GM19463 (cell line): ENCODE data around the gene HNF1B.
A peak's percentile ranks its signal among the peaks of the same experiment; 100 is the strongest.
"Not testable (repeated sequence)": the region's sequence is repeated elsewhere in the genome, so short reads cannot be mapped to it uniquely, and the experiment has no call there.

Experiments
- ATAC-seq: cut with Tn5 transposase; IDR thresholded peaks from one replicate; pipeline ENCODE4 v1.9.1; 2021; ENCODE audit warnings: mild to moderate bottlenecking, moderate library complexity; ENCODE audit not compliant: unreplicated experiment

Gene HNF1B, protein sequence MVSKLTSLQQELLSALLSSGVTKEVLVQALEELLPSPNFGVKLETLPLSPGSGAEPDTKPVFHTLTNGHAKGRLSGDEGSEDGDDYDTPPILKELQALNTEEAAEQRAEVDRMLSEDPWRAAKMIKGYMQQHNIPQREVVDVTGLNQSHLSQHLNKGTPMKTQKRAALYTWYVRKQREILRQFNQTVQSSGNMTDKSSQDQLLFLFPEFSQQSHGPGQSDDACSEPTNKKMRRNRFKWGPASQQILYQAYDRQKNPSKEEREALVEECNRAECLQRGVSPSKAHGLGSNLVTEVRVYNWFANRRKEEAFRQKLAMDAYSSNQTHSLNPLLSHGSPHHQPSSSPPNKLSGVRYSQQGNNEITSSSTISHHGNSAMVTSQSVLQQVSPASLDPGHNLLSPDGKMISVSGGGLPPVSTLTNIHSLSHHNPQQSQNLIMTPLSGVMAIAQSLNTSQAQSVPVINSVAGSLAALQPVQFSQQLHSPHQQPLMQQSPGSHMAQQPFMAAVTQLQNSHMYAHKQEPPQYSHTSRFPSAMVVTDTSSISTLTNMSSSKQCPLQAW

DNA sequence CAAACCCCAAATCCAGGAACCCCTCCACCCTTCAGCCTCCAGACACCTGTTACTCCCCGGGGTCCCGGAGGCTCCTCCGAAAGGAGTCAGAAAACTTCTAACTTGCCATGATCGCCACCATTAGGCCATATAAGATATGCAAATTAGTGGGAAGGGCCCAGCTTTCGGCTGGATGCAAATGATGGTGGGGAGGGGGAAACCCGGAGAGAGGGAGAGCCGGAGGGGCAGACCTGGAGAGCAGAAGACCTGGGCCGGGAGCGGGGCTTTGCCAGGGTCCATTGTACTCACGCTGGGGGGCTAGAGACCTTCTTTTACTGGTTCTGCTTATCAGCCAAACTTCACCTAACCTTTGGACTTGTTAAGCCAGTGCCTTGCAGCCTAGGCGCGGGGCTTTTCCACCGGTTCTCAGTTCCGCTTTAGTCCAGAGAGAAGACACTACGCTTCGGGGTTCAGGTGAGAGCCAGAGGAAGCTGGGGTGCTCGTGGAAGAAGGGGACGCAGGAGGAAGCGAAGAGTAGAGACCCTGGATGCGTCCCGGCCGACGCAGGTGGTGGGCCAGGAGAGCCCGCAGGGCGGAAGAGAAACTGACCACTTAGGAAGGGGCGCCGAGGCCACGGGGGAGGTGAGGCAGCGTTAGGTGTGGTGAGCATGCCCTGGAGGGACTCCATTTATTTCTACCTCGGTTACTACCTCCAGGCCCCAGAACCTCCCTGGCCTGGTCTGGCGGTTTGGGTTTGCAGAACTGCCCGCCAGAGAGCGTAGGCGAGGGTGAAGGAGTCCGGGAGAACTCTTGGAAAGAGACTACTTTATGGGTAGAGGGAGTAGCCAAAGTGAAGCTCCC, at the start of gene HNF1B:
Gene HNF1B (minus strand): TSS at position 99 of the 840 bp plus-strand sequence. CDS start 175 bp downstream, outside the sequence.
- ATAC-seq: peak; percentile 33

DNA sequence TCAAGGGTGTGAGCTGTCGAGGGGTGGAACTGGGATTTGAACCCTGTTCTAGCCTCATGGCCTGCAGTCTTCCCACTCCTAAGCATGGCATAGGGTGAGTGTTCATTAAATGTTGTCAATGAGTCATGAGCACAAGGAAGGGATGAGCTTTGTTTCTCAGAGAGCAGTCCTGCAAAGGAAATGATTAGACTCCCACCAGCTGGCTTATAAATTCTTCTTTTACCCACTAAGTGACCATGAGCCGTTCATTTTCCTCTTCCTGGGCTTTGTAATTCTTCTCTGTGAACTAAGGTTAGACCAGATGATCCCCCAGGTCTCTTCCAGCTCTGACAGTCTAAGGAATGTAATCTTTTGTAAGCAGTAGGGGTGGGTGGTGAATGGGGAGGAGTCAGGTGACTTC, 47.9 kb upstream of the HNF1B start:
- ATAC-seq: no peak

DNA sequence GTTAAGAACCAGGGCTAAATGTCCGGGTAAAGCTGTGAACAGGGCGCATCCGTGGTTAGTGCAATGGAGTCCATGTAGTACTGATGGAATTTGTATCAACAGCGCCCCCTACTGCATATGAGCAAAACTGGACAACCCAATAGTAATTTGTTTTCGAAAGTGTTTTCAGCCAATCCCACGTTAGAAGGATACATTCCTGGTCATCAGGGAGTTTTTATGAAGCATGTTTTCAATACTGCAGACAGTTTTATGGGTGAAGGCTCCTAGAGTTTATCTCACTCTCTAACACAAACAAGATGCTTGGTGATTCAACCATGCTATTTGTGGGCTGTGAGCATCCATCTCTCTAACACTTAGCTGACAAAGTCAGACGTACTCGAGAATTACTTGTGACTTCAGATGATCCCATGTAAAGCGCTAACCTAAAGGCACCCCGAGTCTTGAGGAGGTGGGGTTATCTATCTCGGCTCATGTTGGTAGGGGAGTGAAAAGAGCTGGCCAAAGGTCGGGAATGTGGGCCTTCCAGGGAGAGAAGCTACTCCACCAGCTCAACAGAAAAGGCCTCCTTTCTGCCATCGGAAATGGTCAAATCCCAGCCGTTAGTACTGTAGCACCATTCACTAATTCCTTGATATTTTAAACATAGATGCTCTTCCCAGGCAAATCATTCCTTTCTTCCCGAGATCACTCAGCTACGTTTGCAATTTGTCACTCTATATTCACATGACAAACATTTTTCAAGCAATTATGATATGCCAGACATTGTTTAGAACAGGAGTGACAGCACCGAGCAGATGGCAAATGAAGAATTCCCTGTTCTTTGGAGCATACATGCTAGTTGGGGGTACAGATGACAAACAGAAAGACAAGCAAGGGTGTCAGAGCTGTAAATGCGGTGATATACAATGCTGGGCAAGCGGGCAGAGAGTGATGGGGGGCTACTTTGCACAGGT, 46.9 kb upstream of the HNF1B start:
- no peak for ATAC-seq

GRCh38 chr17:37789771-37790541, 45.1 kb upstream of the HNF1B start:
- no peak for ATAC-seq

- no peak for ATAC-seq
These were observed 44.2 kb upstream of the HNF1B start for GRCh38 chr17:37789021-37789565.

DNA sequence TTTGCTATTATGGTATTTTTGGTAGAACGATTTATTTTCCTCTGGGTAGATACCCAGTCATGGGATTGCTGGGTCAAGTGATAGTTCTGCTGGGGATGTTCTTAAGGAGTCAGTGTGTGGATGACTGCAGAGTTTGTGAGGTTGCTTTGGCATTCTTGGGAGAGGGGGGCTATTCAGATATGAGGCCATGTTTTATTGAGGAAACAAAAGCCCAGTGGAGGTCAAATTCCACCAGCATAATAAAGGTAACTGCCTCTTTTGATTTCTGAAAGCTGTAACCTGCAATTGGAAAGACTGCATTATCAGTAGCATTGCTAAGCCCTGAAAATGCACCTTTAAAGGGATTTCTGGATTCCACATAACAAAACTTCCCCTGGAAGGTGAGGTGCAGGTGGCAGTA, 43.7 kb upstream of the HNF1B start:
- ATAC-seq: no peak

DNA sequence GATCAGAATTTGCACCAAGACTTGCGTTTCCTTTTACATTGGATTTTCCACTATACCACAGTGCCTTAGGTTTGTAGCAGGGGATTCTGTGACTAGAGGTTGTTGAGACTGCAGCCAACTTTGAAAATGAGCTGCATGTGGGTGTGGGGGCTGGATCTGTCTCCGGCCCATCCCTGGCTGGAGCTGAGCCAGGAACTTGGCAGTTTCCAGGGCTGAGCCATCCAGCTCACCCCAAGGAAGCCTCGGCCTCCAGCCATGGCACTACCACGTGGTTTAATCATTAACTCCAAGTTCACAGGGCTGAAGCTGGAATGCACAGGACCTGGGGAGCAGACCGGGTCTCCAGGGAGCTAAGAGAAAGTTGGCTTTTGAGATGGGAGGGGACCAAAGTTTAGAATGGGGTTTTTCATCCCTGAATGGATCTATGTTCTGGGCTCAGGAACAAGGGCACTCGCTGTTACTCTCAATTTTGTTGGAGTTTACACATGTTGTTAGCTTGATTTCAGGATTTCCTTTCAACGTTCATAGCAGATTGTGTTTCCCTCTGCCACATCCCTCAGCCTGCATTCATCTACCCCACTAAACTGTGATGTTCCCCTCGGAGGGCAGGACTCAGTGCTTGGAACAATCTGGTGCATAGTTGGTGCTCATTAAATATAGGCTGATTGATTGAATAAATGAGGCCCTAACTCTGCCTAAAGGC, 42.3 kb upstream of the HNF1B start:
- ATAC-seq: no peak

- no peak for ATAC-seq
These were observed 41.6 kb upstream of the HNF1B start for GRCh38 chr17:37786481-37786880.

DNA sequence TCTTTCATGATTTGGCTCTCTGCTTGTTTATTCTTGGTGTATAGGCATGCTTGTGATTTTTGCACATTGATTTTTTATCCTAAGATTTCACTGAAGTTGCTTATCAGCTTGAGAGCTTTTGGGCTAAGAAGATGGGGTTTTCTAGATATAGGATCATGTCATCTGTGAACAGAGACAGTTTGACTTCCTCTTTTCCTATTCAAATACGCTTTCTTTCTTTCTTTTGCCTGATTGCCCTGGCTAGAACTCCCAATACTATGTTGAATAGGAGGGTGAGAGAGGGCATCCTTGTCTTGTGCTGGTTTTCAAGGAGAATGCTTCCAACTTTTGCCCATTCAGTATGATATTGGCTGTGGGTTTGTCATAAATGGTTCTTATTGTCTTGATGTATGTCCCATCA, 37.6 kb upstream of the HNF1B start:
- not testable (repeated sequence) for ATAC-seq

GRCh38 chr17:37781451-37781850, 36.6 kb upstream of the HNF1B start:
- ATAC-seq: no peak

DNA sequence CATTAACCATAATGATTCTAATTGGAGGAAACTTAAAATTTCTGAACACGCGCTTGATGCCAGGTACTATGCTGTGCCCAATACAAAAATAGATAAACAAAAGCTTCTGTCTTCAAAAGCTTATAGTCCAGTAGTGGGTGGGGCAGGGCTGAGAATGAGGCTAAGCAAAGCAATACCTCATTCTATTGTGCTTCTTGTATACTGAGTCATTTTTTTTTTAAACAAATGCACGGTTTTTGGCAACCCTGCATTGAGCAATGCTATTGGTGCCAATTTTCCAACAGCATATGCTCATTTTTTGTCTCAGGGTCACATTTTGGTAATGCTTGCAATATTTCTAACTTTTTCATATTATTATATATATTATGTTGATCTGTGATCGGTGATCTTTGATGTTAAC, 34.7 kb upstream of the HNF1B start:
- no peak for ATAC-seq

GRCh38 chr17:37774504-37774903, 29.6 kb upstream of the HNF1B start:
- ATAC-seq: peak; percentile 84

DNA sequence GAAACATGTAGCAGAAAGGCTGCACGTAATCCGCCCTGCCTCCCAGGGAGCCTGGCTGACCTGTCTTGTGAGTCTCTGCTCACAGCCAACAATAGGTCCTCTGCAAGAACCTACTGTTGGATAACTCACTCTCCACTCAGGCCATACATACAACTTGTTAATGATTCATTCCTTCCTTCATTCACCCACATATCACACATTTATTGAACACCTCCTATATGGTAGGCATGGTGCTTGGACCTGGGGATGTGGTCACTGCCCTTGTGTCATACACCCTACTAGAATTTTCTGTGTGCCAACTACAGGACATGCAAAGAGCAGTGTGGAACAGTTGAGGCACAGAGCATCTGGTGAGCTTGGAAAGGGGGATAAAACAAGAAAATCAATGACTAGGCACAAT, 28.1 kb upstream of the HNF1B start:
- ATAC-seq: no peak

- ATAC-seq: no peak
These were observed 26.0 kb upstream of the HNF1B start for GRCh38 chr17:37770631-37771518.

GRCh38 chr17:37769050-37769449, 24.2 kb upstream of the HNF1B start:
- ATAC-seq: peak; percentile 36

DNA sequence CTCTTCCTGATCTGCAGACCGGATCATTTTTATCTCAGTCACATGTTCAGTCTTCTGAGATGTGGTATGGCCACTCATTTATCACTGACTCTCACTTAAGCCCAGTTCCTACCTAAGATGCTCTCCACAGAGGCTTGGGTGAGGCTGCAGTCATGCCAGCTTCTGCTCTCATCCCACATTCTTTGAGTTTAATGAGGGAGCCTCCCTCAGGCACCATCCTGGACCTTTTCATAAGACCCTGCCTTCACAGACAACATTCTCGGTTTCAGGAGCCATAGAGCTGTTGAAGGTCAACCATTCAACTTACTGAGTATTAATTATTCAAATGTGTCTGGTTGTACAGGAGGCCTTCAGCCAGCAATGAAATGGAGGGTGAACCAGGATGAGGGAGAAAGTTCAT, 23.6 kb upstream of the HNF1B start:
- ATAC-seq: no peak

GRCh38 chr17:37766971-37767370, 22.1 kb upstream of the HNF1B start:
- ATAC-seq: no peak

GRCh38 chr17:37764383-37764782, 19.5 kb upstream of the HNF1B start:
- ATAC-seq: no peak
